Neural progenitor cell (in vitro differentiated cells): ENCODE data around the gene PIK3CB. TPM values are rescaled to one million over a fixed set of nuclear protein-coding genes. Genes with fewer than 3 reads are reported as not detected.

Source experiments
- DNase-seq: peaks from one replicate; pipeline ENCODE4 v3.0.0-alpha.2; 2016; ENCODE audit warnings: low spot score
- H2AFZ ChIP-seq: fragments of 200-600 bp; sonication (generic); replicated peaks from 2 replicates; pipeline ENCODE4 v1.6.1; 2016; ENCODE audit warnings: antibody characterized with exemption
- H3F3A ChIP-seq: fragments of 200-600 bp; sonication (generic); 2 replicates; pipeline ENCODE4 v1.6.1; 2016; ENCODE audit warnings: antibody characterized with exemption, low read depth
- H3K27ac ChIP-seq: fragments of 200-600 bp; sonication (generic); 2 replicates; pipeline ENCODE4 v1.5.1; 2016; ENCODE audit warnings: mild to moderate bottlenecking
- H3K27me3 ChIP-seq: fragments of 200-600 bp; sonication (generic); 2 replicates; pipeline ENCODE4 v1.6.1; 2016; ENCODE audit warnings: mild to moderate bottlenecking, moderate library complexity
- H3K36me3 ChIP-seq: fragments of 200-600 bp; sonication (generic); 2 replicates; pipeline ENCODE4 v1.5.1; 2016
- H3K4me1 ChIP-seq: fragments of 200-600 bp; sonication (generic); 2 replicates; pipeline ENCODE4 v1.6.1; 2016; ENCODE audit warnings: mixed run types
- H3K4me2 ChIP-seq: fragments of 200-600 bp; sonication (generic); 2 replicates; pipeline ENCODE4 v1.6.1; 2016
- H3K4me3 ChIP-seq: fragments of 200-600 bp; sonication (generic); 2 replicates; pipeline ENCODE4 v1.5.1; 2016
- H3K79me2 ChIP-seq: fragments of 200-600 bp; sonication (generic); 2 replicates; pipeline ENCODE4 v1.6.1; 2016; ENCODE audit warnings: low read depth
- H3K9ac ChIP-seq: fragments of 200-600 bp; sonication (generic); 2 replicates; pipeline ENCODE4 v1.6.1; 2016
- H3K9me3 ChIP-seq: fragments of 200-600 bp; sonication (generic); 2 replicates; pipeline ENCODE4 v1.5.1; 2016; ENCODE audit warnings: low read depth
- H4K20me1 ChIP-seq: fragments of 200-600 bp; sonication (generic); 2 replicates; pipeline ENCODE4 v1.6.1; 2016; ENCODE audit warnings: low read depth
- H3K27ac Mint-ChIP-seq: 3 replicates; pipeline ENCODE4 v1.8.0; 2021; ENCODE audit warnings: mixed read lengths
- H3K27me3 Mint-ChIP-seq: 2 replicates; pipeline ENCODE4 v1.8.0; 2022; ENCODE audit warnings: low read depth, mild to moderate bottlenecking, inconsistent platforms, moderate library complexity, mixed read lengths; ENCODE audit not compliant: insufficient read depth
- H3K36me3 Mint-ChIP-seq: 3 replicates; pipeline ENCODE4 v1.8.0; 2021; ENCODE audit warnings: mixed read lengths
- H3K4me1 Mint-ChIP-seq: 3 replicates; pipeline ENCODE4 v1.8.0; 2021; ENCODE audit warnings: mixed read lengths
- H3K4me3 Mint-ChIP-seq: 3 replicates; pipeline ENCODE4 v1.8.0; 2021; ENCODE audit warnings: mild to moderate bottlenecking, moderate library complexity, mixed read lengths
- H3K9me3 Mint-ChIP-seq: 3 replicates; pipeline ENCODE4 v1.8.0; 2020; ENCODE audit warnings: mixed read lengths
- CTCF ChIP-seq: fragments of 200-600 bp; sonication (generic); IDR thresholded peaks from 2 replicates; pipeline ENCODE4 v1.5.1; 2017; ENCODE audit warnings: antibody characterized with exemption, mild to moderate bottlenecking
- EZH2 ChIP-seq: fragments of 200-600 bp; sonication (generic); IDR thresholded peaks from 2 replicates; pipeline ENCODE4 v1.6.1; 2017; ENCODE audit warnings: antibody characterized with exemption, mild to moderate bottlenecking, moderate library complexity
- EZH2phosphoT487 ChIP-seq: fragments of 200-600 bp; sonication (generic); IDR thresholded peaks from 2 replicates; pipeline ENCODE4 v1.6.1; 2017; ENCODE audit warnings: antibody characterized with exemption
- total RNA-seq: library from RNA; depleted of rRNA; stranded (reverse); fragments of >200 nt; gene quantifications from 2 replicates; pipeline ENCODE4 v1.2.3, GENCODE V29; 2015; ENCODE audit warnings: low replicate concordance

Gene PIK3CB
- total RNA-seq, 1 donor from 2014 or later = 17.7 TPM

DNA sequence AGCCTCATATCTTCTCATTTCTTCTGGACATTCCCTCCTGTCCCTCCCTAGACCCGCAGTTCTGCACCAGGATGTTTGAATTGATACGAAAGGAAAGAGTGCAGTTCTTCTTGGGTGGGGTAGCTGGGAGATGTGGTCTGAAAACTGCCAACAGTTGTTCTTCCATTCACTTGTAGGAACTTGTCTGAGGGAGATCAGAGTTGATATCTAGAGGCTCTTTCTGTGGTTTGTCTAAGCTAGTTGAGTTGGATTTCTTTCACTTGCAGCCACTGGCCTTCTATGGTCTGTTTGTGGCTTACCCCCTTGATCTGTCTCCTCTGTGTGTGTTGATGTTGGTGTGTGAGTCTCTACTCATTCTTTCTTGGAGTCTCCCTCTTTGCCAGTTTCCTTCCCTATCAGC lies 42.5 kb upstream of the PIK3CB start:
- peaks cover 2% of the 10 kb centered on the region for H3K9me3 Mint-ChIP-seq
- H3K4me3 ChIP-seq = no peak overlapping the region
- no peaks in the 10 kb centered on the region for H3K27me3 ChIP-seq
- H3K4me1 ChIP-seq = no peaks in the 10 kb centered on the region
- no peak for DNase-seq
- no peaks in the 10 kb centered on the region for H4K20me1 ChIP-seq
- no peaks in the 10 kb centered on the region for H3F3A ChIP-seq
- H3K4me2 ChIP-seq = no peak overlapping the region
- H3K4me3 Mint-ChIP-seq = no peak overlapping the region
- H3K27me3 Mint-ChIP-seq = no peaks in the 10 kb centered on the region
- H2AFZ ChIP-seq = no peak overlapping the region
- H3K4me1 Mint-ChIP-seq = no peaks in the 10 kb centered on the region
- no peaks in the 10 kb centered on the region for H3K9me3 ChIP-seq
- H3K27ac ChIP-seq = no peak overlapping the region
- no peaks in the 10 kb centered on the region for H3K36me3 Mint-ChIP-seq
- no peak overlapping the region for H3K27ac Mint-ChIP-seq
- H3K36me3 ChIP-seq = no peaks in the 10 kb centered on the region
- TF ChIP-seq EZH2 = no peak
- no peak overlapping the region for H3K9ac ChIP-seq
- no peaks in the 10 kb centered on the region for H3K79me2 ChIP-seq

DNA sequence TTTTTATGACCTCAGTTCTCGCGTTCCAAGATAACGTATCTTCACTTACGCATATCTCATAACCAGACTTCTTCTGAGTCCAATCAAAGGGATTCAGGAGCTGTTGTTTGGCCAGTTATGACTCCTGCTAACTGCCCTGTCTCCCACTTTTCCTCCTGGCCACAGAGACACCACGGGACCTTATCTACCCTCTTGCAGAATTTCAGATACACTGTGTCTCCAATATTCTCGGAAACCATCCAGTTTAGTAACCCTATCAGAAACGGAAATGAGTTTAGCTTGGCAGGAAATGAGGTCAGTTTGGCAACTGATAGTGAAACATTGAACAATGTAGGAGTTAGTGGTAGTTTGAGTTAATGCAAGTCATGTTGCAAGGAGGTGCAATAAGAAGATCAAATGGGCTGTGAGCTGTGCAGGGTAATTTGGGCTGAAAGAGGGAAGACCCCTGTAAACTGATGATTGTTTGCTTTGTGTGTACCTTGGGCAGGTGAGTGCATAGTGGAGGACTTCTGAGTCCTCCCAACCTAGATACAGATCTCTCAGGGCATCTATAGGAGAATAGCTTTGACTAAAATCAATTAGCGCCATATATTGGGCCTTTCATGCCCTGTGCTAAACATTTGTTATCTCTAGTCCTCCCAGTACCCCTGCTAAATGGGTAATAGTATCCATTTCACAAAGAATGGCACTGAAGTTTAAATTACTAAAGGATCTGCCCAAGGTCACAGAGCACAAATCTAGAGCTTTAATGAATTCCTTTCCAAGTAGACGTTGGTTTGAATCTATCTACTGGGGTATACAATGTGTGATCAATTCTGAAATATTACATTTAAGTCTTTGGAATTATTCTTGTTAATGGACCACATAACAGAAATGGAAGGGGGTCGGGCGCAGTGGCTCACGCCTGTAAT lies 41.3 kb upstream of the PIK3CB start:
- no peaks in the 10 kb centered on the region for H3K27me3 Mint-ChIP-seq
- H3K27ac Mint-ChIP-seq = no peak overlapping the region
- TF ChIP-seq CTCF (no peak), EZH2phosphoT487 (no peak), EZH2 (no peak)
- Histone ChIP-seq H4K20me1 (no peaks in the 10 kb centered on the region), H3F3A (no peaks in the 10 kb centered on the region), H3K27me3 (no peaks in the 10 kb centered on the region), H3K79me2 (no peaks in the 10 kb centered on the region), H3K27ac (no peak overlapping the region), H2AFZ (no peak overlapping the region), H3K9ac (no peak overlapping the region), H3K4me3 (no peak overlapping the region), H3K4me1 (no peaks in the 10 kb centered on the region), H3K4me2 (no peak overlapping the region), H3K9me3 (no peaks in the 10 kb centered on the region), H3K36me3 (no peaks in the 10 kb centered on the region)
- no peaks in the 10 kb centered on the region for H3K36me3 Mint-ChIP-seq
- no peak for DNase-seq
- no peak overlapping the region for H3K4me3 Mint-ChIP-seq
- peaks cover 2% of the 10 kb centered on the region for H3K9me3 Mint-ChIP-seq
- no peaks in the 10 kb centered on the region for H3K4me1 Mint-ChIP-seq

DNA sequence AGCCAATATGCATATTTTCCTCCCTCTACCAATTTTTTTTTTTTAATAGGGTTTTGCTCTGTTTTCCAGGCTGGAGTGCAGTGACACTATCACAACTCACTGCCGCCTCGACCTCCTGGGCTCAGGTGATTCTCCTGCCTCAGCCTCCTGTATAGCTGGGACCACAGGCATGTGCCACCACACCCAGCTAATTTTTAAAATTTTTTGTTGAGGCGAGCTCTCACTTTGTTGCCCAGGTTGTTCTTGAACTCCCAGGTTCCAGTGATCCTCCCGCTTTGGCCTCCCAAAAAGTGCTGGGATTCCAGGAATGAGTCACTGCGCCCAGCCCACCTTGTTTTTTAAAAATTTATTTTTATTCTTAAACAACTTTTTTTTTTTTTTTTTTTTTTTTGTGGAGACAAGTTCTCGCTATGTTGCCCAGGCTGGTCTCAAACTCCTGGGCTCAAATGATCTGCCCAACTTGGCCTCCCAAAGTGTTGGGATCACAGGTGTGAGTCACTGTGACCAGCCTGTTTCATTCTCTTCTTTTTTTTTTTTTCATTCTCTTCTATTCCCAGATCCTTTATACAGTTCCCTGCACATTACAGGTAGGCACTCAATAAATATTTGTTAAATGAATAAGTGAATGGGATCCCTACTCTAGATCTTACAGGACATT lies 40.5 kb upstream of the PIK3CB start:
- Histone ChIP-seq H3K9me3 (no peaks in the 10 kb centered on the region), H3K79me2 (no peaks in the 10 kb centered on the region), H4K20me1 (no peaks in the 10 kb centered on the region), H3K27me3 (no peaks in the 10 kb centered on the region), H3K9ac (no peak overlapping the region), H3F3A (no peaks in the 10 kb centered on the region), H3K4me3 (no peak overlapping the region), H3K4me1 (no peaks in the 10 kb centered on the region), H3K36me3 (no peaks in the 10 kb centered on the region), H3K27ac (no peak overlapping the region), H2AFZ (no peak overlapping the region), H3K4me2 (no peak overlapping the region)
- no peak for DNase-seq
- Mint-ChIP-seq H3K27ac (no peak overlapping the region), H3K4me3 (no peak overlapping the region), H3K27me3 (no peaks in the 10 kb centered on the region), H3K36me3 (no peaks in the 10 kb centered on the region), H3K9me3 (peaks cover 2% of the 10 kb centered on the region), H3K4me1 (no peaks in the 10 kb centered on the region)
- TF ChIP-seq EZH2phosphoT487 = no peak
- TF ChIP-seq CTCF = no peak
- no peak for TF ChIP-seq EZH2
